ENCODE data around the gene PRODH.

DNA sequence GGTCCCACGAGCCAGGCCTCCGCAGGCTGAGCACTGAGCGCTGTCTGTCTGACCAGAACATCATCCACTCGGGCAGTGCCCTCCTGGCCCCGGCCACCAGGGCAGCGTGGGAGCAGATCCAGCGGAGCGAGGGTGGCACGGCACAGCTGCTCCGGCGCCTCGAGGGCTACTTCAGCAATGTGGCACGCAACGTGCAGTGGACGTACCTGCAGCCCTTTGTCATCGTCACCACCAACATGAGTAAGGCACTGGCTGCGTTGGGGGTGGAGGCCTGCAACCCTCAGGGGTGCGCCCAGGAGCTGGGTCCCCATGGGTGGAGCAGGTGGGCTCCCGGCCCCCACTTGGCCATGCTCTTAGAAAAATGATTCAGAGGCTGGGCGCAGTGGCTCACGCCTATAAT, 49.7 kb upstream of the PRODH start:
- TF ChIP-seq, protein P1, sequence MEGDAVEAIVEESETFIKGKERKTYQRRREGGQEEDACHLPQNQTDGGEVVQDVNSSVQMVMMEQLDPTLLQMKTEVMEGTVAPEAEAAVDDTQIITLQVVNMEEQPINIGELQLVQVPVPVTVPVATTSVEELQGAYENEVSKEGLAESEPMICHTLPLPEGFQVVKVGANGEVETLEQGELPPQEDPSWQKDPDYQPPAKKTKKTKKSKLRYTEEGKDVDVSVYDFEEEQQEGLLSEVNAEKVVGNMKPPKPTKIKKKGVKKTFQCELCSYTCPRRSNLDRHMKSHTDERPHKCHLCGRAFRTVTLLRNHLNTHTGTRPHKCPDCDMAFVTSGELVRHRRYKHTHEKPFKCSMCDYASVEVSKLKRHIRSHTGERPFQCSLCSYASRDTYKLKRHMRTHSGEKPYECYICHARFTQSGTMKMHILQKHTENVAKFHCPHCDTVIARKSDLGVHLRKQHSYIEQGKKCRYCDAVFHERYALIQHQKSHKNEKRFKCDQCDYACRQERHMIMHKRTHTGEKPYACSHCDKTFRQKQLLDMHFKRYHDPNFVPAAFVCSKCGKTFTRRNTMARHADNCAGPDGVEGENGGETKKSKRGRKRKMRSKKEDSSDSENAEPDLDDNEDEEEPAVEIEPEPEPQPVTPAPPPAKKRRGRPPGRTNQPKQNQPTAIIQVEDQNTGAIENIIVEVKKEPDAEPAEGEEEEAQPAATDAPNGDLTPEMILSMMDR (conservative IDR thresholded peaks at IDR 0.05; ENCODE audit: low read length), result no peak
- no peak for TF ChIP-seq EZH2phosphoT487 (IDR thresholded peaks at IDR 0.05; ENCODE audit: borderline replicate concordance)

Data from Loucy (cell line).